Right ventricle myocardium inferior (tissue), 1 donor: ENCODE data around the gene CMSS1. TPM values are rescaled to one million over a fixed set of nuclear protein-coding genes. Genes with fewer than 3 reads are reported as not detected.

Experiments
- ATAC-seq: fragments of 200-7000 bp; cut with Tn5 transposase; one replicate; pipeline ENCODE4 v1.9.1; 2020; ENCODE audit warnings: mild to moderate bottlenecking, moderate library complexity
- DNase-seq: peaks from one replicate; pipeline ENCODE4 v3.0.0; 2021; ENCODE audit errors: missing footprints
- intact Hi-C: fragments of 100-400 bp; cut with DNase I; formaldehyde crosslinking; loops from one replicate; pipeline ENCODE4 v1.11.0; 2022
- total RNA-seq: library from RNA; stranded (reverse); fragmentation: NEBNext Ultra II Directional; extraction: Animal tissue kit (Norgen Biotek cat#: 25700); gene quantifications from one replicate; pipeline ENCODE4 v1.2.1, GENCODE V29; 2021
- donor health status: DM: no; HTN: yes; CAD: no; lungs with severe emphysema.

The CMSS1 gene
- total RNA-seq, 1 donor from 2014 or later: 37.0 TPM

DNA sequence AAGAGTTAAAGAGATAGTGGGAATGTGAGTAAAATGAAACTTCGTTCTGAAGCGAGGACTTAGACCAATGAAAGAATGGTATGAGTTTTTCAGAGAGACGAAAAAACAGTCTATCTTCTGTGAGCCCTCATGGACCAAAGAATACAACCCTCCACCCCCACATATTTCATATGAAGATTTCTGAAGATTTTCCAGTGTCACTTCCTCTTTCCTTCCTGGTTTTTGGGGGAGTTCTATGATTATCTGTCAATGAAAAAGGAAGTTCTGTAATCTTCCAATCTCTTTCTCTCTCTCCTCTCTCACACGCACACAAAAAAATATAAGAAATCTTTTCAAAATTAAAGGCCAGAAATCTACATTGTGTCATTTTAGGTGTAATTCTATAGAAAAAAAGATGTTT lies 27.7 kb downstream of the CMSS1 start:
- ATAC-seq (no peak), DNase-seq (no peak)
- intact Hi-C loops: loop anchor here (10.0 kb wide), 1 partner anchor 199 kb away; no protein-coding TSS in a partner anchor

DNA sequence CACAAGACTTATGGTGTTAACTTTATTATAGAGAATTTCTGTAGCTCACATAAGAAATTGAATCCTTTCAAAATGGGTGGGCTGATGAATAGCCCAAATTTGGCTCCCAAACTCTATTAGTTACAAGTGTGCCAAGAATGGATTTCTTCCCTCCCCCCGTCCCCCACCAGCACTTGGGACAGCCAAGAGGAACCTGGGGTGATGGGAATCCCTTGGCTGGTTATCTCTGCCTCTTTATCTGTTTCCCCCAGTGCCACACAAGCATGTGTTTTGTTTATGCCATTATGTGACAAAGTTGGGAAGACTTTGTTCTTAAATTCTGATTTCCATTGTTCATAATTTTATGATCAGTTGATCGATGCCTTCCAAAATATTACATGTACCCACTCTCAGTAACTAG lies 28.3 kb downstream of the CMSS1 start:
- DNase-seq (no peak), ATAC-seq (no peak)
- intact Hi-C loops: loop anchor here (10.0 kb wide), 1 partner anchor 199 kb away; no protein-coding TSS in a partner anchor

DNA sequence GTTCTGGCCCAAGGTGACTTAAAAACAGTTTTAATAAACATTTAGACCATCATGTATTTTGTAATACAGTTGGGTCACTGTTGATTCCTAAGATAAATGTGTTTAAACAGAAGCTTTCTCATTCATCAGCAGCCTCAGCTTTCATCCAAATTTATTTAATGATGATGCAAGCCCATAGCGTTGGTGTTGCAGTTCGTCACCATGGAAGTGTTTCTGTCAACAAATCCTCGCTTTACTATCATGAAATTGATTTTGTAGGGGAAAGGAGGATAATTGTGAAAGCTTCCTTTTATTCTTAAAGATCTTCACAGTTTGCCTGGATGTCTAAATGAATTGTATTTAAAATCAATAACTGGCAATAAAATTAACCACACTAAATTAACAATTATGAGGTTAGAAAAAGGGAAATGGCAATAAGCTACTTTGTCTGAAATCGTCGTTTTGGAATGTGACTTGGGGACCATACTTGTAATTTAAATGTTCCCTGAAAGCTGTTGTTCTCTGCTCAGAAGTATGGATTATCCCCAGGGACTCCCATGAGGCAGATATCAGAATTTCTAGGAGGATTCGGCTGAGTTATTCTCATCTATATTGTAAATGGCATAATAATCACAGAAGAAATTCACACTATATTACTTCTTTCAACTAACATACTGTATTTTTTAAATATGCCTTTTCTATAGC lies 29.0 kb downstream of the CMSS1 start:
- intact Hi-C loops: loop anchor here (10.0 kb wide), 1 partner anchor 198 kb away; no protein-coding TSS in a partner anchor
- peak; percentile 68 for ATAC-seq
- DNase-seq: no peak

DNA sequence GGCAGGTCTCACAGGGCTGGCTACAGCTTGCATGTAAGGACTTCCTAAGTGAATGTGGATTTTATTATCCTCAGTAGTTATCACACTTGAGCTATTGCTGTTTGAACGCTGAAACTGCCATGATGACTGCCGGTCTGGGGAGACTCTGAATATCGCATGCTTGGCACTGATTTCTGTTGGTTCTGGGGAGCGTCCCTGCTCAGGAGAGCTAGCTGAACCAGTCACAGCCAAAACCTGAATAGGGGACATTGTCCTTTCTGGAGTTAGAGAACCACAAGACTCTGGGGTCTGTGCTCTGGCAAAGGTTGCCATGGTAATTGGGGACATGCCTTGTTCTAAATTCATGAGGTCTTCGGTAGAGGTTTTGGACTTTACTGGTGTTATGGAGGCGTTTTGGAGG lies 30.8 kb downstream of the CMSS1 start:
- DNase-seq (no peak), ATAC-seq (no peak)
- intact Hi-C loops: loop anchor here (10.0 kb wide), 1 partner anchor 196 kb away; no protein-coding TSS in a partner anchor

DNA sequence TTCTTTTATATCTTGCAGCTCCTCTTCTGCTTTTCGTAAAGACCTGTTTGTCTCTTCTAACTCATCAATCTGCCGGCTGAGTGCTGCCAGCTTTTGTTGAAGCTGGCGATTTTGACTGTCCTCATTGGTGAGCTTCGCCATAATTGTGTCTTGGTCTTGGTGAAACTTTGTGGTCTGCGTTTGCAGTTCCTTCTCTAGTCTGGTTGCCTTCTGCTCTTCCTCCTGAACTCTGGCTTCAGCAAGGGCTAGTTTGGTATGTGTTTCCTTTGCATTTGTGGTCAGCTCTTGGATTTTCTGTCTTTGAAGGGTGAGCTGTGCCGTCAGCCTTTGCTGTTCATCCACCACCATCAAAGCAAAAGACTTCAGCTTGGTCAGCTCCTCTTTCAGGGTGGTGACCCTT lies 32.9 kb downstream of the CMSS1 start:
- intact Hi-C loops: no loop called here
- ATAC-seq (no peak), DNase-seq (no peak)

DNA sequence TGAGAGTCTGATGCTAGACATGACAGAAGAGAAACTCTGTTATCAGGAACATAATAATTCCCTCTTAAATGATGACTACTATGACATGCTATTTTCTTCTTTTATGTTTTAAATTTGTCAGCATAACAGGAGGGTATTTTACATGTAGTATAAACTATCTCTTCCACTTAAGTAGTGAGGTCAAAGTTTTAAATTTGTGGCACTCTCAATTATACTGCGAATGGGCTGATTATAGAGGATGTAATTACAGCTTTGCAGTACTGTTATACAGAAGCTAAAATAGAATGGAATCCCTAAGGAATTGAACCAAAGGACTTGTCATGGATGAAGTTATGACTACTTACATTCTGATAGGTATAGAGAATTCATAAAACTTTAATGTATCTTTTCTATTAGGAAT lies 34.3 kb downstream of the CMSS1 start:
- ATAC-seq (no peak), DNase-seq (no peak)
- intact Hi-C loops: no loop called here

DNA sequence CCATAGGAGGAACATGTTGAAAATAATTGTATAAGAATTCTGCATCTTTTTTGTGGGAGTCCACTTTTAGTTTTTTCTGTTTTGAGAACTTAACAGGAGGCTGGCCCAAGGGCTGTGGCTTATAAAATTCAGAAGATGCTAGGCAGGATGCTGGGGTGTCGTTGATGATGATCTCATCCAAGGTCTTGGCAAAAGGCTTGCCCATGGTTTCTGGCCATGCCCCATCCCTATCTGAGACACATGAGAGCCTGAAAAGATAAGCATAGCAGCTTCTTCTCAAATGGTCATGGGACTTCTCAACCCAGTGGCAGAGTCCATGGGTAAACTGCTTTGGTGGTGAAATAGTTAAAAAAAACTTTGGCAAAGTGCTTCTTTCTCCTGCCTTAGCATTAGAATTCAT lies 35.2 kb downstream of the CMSS1 start:
- intact Hi-C loops: no loop called here
- DNase-seq (no peak), ATAC-seq (no peak)

DNA sequence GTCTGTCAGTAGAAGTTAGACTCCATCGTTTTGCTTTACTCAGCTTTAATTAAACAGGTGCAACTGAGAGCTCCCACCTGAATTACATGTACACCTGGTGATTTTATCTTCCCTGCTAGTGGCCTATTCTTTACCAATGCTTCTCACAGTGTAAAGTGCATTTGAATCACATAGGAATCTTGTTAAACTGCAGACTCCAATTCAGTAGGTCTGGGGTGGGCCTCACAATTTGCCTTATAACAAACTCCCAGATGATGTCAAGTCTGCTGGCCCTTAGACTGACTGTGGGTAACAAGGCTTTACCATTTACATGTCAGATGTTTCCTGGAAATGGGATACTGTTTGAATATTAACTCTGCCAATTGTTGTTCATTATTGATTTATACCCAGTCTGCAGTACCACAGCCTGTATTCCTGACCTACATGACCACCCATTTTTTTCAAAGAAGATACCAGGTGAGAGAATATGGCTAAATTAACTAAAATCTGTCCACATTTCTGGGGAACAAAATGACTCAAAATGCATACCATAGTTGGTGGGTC lies 37.2 kb downstream of the CMSS1 start:
- ATAC-seq: no peak
- DNase-seq: no peak
- intact Hi-C loops: no loop called here

DNA sequence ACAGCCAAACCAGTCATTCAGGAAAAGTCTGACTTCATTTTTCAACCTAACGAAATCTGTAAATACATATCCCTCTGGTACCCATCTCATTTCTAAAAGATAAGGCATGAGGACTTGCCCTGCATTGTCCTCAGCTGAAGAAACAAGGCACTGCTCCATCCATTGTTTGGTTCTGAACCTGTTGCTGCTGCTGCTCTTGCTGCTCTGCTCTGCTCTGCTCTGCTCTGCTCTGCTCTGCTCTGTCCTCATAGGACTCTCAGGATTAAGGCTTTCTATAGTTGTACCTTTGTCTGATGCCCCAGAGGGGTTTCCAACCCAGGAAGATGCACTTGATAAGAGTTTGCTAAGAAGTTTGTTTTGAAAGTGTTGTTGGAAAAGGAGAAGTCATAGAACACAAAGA lies 38.2 kb downstream of the CMSS1 start:
- ATAC-seq (no peak), DNase-seq (no peak)
- intact Hi-C loops: no loop called here

DNA sequence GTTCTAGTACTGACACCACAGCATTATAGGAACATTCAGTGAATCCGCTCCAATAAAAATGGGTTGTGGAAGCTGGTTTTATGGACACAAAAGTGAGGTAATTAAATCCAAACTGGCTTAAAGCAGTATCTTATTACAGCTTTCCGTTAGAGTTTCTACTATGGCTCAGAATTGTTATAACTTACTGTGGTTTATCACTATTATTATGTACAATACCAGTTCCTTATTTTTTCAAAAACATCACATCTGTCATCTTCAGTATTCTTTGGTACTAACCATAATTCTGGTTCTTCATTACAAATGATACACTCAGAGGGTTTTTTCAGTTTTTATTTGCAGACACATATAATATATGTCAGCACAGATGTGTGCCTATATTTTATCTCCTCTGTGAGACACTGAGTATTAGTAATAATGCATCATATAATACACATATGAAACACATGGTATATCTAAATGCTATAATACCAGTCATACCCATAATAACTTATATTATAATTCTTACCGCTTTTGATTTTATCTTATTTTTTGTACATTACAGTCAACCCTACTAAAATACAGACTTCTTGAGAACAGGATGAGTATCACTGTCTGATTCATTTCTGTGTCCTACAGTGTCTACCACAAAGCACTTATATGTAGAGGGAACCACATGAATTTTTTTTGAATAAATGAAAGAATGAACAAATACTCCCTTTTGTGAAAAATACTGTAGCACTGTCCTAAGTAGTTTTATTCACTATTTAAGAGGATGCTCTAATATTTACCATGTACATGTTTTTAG lies 39.0 kb downstream of the CMSS1 start:
- intact Hi-C loops: no loop called here
- DNase-seq (no peak), ATAC-seq (no peak)

DNA sequence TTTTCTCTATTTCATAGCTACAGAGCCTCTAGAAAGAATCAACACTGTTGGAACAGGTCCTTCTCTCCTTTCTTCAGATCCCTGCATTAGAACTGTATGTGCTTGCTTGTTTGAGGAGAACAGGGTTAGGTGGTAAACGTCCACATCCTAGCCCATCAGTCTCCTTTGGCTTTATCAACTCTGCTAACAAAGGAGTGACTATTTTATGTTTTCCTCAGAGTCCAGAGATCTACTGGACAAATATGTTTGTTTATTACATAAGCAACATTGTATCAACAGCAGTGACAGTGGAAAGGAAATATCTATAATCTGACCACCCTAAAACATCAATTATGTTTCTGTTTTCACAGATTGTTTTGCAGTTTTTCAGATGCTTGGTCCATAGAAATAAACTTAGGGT lies 39.6 kb downstream of the CMSS1 start:
- intact Hi-C loops: no loop called here
- ATAC-seq (no peak), DNase-seq (no peak)

DNA sequence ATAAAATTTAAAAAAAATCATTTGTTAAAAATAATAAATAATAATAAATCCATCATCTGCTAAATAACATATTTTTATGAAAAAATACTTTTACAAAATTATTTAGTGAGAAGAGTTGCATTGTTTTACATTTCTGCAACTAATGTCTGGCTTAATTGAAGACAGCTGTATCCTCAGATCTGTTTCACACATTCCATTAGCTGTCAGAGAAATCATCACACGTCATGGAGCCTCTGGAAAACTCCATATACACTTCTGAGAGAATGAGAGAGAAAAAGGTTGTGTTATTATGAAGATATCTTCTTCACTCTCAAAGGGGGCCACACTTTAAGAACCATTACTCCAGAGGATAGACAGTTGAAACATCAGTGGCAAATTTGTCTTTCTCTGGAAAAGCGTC lies 40.8 kb downstream of the CMSS1 start:
- no peak for ATAC-seq
- intact Hi-C loops: no loop called here

DNA sequence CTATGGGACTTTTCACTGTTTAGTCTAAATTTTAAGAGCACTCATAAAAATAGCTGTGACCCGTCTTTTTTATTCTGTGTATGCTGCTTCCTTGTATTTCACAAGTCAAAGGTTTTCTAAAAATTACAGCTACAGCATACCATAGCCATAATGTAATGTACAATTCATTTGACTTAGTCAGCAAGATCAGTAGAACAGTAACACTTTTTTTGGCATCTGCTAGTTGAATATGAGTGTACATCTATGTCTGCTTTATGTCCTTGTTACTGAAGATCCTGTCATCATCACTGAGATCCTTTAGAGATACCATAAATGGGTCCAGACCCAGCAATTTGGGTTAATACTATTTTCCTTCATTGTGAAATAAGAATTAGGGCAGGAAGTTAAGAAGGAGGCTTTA lies 42.2 kb downstream of the CMSS1 start:
- DNase-seq: no peak
- ATAC-seq: no peak
- intact Hi-C loops: no loop called here

More for the DNA sequence above, 40.8 kb downstream of the CMSS1 start:
- no peak for DNase-seq

DNA sequence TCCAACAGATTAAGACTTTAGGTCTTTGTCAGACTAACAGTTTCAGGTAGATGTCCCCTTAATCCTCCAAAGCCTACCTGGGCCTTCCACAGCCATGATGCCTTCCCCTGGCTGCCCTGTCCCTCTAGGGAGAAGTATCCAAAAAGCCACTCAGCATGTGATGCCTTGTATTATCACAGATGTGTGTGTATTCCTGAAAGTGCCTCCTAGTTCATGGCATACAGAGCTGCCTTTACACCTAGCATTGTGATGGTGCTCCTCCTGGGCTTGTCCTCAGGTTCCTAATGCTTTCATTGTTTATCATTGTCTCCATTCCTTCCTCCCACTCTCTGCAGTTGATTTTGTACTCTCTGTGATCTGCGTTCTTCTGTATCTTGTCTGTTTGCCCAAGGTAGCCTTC lies 43.6 kb downstream of the CMSS1 start:
- intact Hi-C loops: no loop called here
- no peak for ATAC-seq
- DNase-seq: no peak

DNA sequence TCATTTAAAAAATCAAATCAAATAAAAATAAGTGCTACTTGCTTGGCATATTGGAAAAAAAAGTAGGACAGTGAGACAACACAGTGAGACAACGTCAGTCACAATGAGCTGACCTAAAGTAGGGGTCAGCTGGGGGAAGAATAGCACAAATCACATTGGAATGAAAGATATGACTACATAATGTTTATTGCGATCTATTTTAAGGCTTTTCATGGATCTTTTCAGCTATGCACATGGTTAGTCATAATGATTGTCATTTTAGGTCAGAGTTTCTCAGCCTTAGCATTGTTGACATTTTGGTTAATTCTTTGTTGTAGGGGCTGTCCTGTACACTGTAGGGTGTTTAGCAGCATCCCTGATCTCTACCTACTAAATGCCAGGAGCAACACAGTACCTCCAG lies 44.5 kb downstream of the CMSS1 start:
- DNase-seq (no peak), ATAC-seq (no peak)
- intact Hi-C loops: no loop called here

DNA sequence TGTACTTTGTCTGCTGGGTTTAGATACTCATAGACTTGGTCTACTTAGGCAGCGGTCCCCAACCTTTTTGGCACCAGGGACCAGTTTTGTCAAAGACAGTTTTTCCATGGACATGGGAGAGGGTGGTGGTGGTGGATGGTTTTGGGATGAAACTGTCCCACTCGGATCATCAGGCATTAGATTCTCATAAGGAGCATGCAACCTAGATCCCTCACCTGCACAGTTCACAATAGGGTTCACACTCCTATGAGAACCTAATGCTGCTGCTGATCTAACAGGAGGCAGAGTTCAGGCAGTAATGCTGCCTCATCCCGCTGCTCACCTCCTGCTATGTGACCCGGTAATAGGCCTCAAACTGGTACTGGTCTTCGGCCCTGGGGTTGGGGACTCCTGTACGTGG lies 45.3 kb downstream of the CMSS1 start:
- DNase-seq (no peak), ATAC-seq (no peak)
- intact Hi-C loops: no loop called here

DNA sequence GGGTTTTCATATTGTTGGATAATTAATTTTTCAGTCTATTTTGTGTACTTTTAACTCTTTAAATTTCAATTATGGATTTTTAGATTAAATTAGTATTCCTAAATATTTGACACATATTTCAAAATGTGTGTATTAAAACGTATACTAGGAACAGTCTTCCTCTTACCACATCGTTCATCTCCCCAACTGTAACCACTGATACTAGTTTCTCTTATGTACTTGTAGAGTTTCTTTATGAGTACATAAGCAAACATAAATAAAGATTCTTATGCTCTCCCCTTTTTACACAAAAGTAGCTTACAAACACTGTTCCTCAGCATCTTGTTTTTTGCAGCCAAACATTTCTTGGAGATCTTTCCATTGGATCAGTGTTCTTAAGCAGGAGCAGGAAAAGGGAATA lies 45.9 kb downstream of the CMSS1 start:
- ATAC-seq (no peak), DNase-seq (no peak)
- intact Hi-C loops: no loop called here

DNA sequence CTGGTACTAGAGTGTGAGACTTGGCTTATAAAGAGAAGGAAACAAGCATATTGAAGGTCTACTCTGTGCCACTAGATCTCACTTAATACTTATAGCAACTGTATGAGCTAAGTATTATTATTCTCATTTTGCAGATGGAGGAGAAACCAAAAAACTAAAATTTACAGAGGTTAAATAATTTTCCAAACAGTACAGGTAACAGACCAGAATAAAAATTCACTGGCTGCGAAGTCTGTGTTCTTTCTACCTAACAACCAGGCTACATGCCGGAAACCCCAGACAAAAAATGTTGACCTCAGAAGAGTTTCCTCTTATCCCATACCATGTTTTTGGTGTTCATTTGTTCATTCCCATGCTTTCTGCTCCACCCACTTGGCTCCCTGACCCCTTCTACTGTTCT lies 46.6 kb downstream of the CMSS1 start:
- DNase-seq (no peak), ATAC-seq (no peak)
- intact Hi-C loops: no loop called here

DNA sequence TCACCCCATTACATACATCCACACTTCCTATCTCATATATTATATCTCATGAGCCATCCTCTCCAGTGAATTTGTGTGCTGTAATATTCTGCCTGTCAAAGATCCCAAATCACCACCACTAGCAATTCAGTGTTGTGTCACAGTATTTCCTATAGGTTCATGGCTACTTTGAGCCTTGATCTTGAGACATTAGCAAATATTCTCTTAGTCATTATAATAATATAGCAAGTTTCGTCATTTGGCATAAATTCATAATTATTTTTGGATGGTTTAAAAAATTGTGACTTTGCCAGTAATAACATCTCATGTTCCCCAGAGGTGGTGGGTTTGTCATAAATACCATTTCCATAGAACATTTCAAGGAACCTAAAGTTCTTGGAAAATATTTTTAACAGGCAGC lies 47.7 kb downstream of the CMSS1 start:
- DNase-seq: no peak
- ATAC-seq: no peak
- intact Hi-C loops: no loop called here

DNA sequence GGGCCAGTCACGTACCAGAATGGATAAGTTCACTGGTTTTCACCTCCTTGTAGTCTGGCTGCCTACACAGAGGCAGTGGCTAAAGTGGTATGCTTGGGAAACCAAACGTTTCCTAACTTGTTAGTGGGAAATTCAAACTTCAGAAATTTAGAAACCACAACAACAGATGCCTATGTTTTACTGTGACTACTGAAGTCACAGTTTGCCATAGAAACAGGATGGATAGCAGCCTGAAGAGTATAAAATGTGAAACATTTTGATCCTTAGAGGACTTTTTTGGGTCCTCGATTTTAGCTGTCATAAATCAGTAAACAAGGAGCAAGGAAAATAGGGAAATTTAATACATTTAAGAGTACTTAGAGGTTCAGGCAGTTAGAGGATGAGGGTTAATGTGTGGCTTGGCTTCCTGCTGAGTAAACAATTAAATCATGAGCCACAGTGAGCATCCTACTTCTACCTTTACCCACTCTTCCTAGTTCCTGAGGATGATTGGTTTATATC lies 48.6 kb downstream of the CMSS1 start:
- no peak for DNase-seq
- no peak for ATAC-seq
- intact Hi-C loops: no loop called here
